ENCODE measurements around the gene UQCRH. TPM values are rescaled to one million over a fixed set of nuclear protein-coding genes. Genes with fewer than 3 reads are reported as not detected.
A peak's percentile ranks its signal among the peaks of the same experiment; 100 is the strongest.
"Not testable (repeated sequence)": the region's sequence is repeated elsewhere in the genome, so short reads cannot be mapped to it uniquely, and the experiment has no call there.

UQCRH gene
- polyA plus RNA-seq, 1 donor = 357 TPM

DNA sequence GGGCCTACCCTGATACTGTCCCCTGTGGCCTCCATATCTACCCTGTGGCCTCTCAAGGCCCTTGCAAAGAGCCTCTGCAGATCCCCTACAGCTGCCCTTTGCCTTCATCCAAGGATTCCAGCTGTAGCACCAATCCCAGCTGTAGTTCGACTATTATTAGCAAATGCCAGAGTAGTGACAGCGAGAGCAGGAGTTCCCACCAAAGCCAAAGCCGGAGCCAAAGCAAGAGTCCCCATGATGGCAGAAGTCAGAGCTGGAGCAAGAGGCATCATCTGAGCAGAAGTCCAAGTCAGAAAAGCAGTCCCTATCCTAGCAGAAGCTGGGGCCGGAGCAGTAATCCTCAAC is 39.8 kb downstream of the UQCRH start:
- no CpG with 5 or more reads among the region's 4 CpGs for WGBS (ENCODE audit: insufficient coverage, low lambda C conversion rate)
- Histone ChIP-seq H3K4me1 (ENCODE audit: control insufficient read depth, insufficient read depth, low read length) (peaks cover 34% of the 10 kb centered on the region), H3K9me3 (ENCODE audit: control insufficient read depth, low read depth, low read length) (no peaks in the 10 kb centered on the region), H3K36me3 (ENCODE audit: control insufficient read depth, insufficient read depth, low read length) (peaks cover 25% of the 10 kb centered on the region), H3K27me3 (ENCODE audit: control insufficient read depth, insufficient read depth, low read length) (no peaks in the 10 kb centered on the region), H3K27ac (ENCODE audit: low read length) (peak overlapping the region; percentile 16), H3K4me3 (ENCODE audit: low read length) (no peak overlapping the region)
- peak; percentile 15 to 66 for DNase-seq

GRCh38 chr1:46343705-46344104 is 40.2 kb downstream of the UQCRH start:
- 73% methylated on average over 3 of the region's 4 CpGs for WGBS (ENCODE audit: insufficient coverage, low lambda C conversion rate)
- peaks cover 34% of the 10 kb centered on the region for H3K4me1 ChIP-seq (ENCODE audit: control insufficient read depth, insufficient read depth, low read length)
- H3K36me3 ChIP-seq (ENCODE audit: control insufficient read depth, insufficient read depth, low read length) = peaks cover 25% of the 10 kb centered on the region
- H3K9me3 ChIP-seq (ENCODE audit: control insufficient read depth, low read depth, low read length) = no peaks in the 10 kb centered on the region
- no peaks in the 10 kb centered on the region for H3K27me3 ChIP-seq (ENCODE audit: control insufficient read depth, insufficient read depth, low read length)
- DNase-seq = no peak
- H3K27ac ChIP-seq (ENCODE audit: low read length) = peak overlapping the region; percentile 16
- H3K4me3 ChIP-seq (ENCODE audit: low read length) = no peak overlapping the region

DNA sequence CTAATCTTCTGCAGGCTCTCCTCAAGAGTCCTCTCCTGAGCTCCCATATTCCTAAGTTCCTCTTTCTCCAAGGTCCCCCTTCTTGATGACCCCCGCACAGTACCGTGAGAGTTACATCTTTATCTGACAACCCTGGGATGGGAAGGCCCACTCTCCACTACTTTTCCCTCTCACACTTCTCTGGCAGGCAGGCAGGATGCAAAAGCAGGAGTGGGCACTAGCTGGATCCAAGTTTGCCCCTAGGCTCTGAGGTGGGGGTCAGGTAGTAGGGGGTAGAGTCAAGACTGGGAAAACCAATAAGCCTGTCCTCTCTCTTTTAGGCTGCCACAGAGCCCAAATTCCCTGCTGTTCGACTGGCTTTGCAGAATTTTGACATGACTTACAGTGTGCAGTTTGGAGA is 41.0 kb downstream of the UQCRH start:
- peaks cover 34% of the 10 kb centered on the region for H3K4me1 ChIP-seq (ENCODE audit: control insufficient read depth, insufficient read depth, low read length)
- no peak overlapping the region for H3K27ac ChIP-seq (ENCODE audit: low read length)
- H3K4me3 ChIP-seq (ENCODE audit: low read length) = no peak overlapping the region
- DNase-seq = no peak
- no CpG with 5 or more reads among the region's 3 CpGs for WGBS (ENCODE audit: insufficient coverage, low lambda C conversion rate)
- no peaks in the 10 kb centered on the region for H3K9me3 ChIP-seq (ENCODE audit: control insufficient read depth, low read depth, low read length)
- peaks cover 29% of the 10 kb centered on the region for H3K36me3 ChIP-seq (ENCODE audit: control insufficient read depth, insufficient read depth, low read length)
- H3K27me3 ChIP-seq (ENCODE audit: control insufficient read depth, insufficient read depth, low read length) = no peaks in the 10 kb centered on the region

DNA sequence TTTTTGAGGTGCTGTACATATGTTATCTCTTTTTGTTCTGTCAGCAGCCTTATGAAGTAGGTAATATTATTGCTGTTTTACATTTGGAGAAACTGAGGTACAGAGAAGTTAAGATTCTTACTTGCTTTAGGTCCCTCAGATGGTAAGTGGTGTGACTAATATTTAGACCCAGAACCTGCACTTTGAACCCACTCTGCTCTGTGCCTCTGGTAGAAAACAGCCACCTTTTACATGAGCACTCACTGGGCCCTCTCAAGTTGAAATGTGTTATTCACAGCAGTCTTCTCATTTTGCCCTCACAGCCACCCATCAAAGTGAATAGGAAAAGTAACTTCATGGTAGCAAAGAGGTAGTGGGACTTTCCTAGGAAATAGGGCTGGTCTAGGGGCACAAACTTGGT is 41.8 kb downstream of the UQCRH start:
- Histone ChIP-seq H3K27ac (ENCODE audit: low read length) (no peak overlapping the region), H3K36me3 (ENCODE audit: control insufficient read depth, insufficient read depth, low read length) (peaks cover 37% of the 10 kb centered on the region), H3K4me1 (ENCODE audit: control insufficient read depth, insufficient read depth, low read length) (peaks cover 31% of the 10 kb centered on the region), H3K27me3 (ENCODE audit: control insufficient read depth, insufficient read depth, low read length) (no peaks in the 10 kb centered on the region), H3K9me3 (ENCODE audit: control insufficient read depth, low read depth, low read length) (no peaks in the 10 kb centered on the region), H3K4me3 (ENCODE audit: low read length) (no peak overlapping the region)
- DNase-seq = peak; percentile 18 to 33

DNA sequence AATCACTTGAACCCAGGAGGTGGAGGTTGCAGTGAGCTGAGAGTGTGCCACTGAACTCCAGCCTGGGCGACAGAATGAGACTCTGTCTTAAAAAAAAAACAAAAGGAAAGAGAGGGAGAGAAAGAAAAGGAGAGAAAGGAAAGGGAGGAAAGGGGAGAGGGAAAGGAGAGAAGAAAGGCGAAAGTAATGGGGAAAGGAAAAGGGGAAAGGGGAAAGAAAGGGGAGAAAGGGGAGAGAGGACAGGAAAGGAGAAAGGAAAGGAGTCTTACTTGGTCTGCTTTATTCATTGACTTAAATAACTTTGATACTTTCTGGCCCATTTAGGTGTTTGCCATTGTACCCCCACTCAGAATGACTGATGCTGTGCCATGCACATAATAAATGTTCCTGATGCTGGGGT is 48.9 kb downstream of the UQCRH start:
- H3K36me3 ChIP-seq (ENCODE audit: control insufficient read depth, insufficient read depth, low read length) = peaks cover 55% of the 10 kb centered on the region
- DNase-seq = no peak

DNA sequence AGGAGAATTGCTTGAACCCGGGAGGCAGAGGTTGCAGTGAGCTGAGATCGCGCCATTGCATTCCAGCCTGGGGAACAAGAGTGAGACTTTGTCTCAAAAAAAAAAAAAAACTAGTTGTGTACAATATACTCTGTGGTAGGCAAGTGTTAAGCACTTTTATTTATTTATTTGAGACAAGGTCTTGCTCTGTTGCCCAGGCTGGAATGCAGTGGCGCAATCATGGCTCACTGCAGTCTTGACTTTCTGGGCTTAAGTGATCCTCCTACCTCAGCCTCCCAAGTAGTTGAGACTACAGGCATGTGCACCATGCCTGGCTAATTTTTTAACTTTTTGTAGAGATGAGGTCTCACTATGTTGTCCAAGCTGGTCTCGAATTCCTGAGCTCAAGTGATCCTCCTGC is 52.4 kb downstream of the UQCRH start:
- peaks cover 56% of the 10 kb centered on the region for H3K36me3 ChIP-seq (ENCODE audit: control insufficient read depth, insufficient read depth, low read length)
- not testable (repeated sequence) for H3K4me3 ChIP-seq (ENCODE audit: low read length); H3K9me3 ChIP-seq (ENCODE audit: control insufficient read depth, low read depth, low read length); H3K27ac ChIP-seq (ENCODE audit: low read length); H3K4me1 ChIP-seq (ENCODE audit: control insufficient read depth, insufficient read depth, low read length); H3K27me3 ChIP-seq (ENCODE audit: control insufficient read depth, insufficient read depth, low read length); DNase-seq
- WGBS (ENCODE audit: insufficient coverage, low lambda C conversion rate) = no CpG with 5 or more reads among the region's 5 CpGs

More for the DNA sequence above, 48.9 kb downstream of the UQCRH start:
- Histone ChIP-seq H3K27ac (ENCODE audit: low read length) (no peak overlapping the region), H3K4me3 (ENCODE audit: low read length) (no peak overlapping the region), H3K27me3 (ENCODE audit: control insufficient read depth, insufficient read depth, low read length) (no peaks in the 10 kb centered on the region), H3K4me1 (ENCODE audit: control insufficient read depth, insufficient read depth, low read length) (no peaks in the 10 kb centered on the region), H3K9me3 (ENCODE audit: control insufficient read depth, low read depth, low read length) (no peaks in the 10 kb centered on the region)
- 100% methylated on average over 2 of the region's 2 CpGs for WGBS (ENCODE audit: insufficient coverage, low lambda C conversion rate)

DNA sequence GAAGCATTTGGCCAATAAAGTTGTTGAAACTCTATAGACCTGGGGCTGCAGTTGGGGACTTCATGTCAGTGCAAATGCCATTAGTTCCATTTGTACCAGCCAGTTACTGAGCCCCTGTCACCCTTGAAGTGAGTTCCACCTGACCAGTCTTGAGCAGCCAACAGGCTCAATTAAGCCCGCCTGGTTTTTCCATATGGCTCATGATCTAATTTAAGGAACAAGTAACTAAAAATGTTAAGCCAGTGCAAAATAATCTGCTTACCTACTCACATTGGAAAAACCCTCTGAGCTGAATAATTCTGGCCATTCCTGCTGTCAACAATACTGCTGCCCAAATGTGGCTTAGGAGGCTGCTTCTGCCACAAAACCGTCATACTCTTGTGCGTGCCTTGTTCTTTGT is 58.7 kb downstream of the UQCRH start:
- no peaks in the 10 kb centered on the region for H3K27me3 ChIP-seq (ENCODE audit: control insufficient read depth, insufficient read depth, low read length)
- no peak overlapping the region for H3K4me3 ChIP-seq (ENCODE audit: low read length)
- WGBS (ENCODE audit: insufficient coverage, low lambda C conversion rate) = no CpG with 5 or more reads among the region's 3 CpGs
- H3K36me3 ChIP-seq (ENCODE audit: control insufficient read depth, insufficient read depth, low read length) = peaks cover 49% of the 10 kb centered on the region
- no peak overlapping the region for H3K27ac ChIP-seq (ENCODE audit: low read length)
- no peaks in the 10 kb centered on the region for H3K4me1 ChIP-seq (ENCODE audit: control insufficient read depth, insufficient read depth, low read length)
- DNase-seq = no peak
- no peaks in the 10 kb centered on the region for H3K9me3 ChIP-seq (ENCODE audit: control insufficient read depth, low read depth, low read length)

DNA sequence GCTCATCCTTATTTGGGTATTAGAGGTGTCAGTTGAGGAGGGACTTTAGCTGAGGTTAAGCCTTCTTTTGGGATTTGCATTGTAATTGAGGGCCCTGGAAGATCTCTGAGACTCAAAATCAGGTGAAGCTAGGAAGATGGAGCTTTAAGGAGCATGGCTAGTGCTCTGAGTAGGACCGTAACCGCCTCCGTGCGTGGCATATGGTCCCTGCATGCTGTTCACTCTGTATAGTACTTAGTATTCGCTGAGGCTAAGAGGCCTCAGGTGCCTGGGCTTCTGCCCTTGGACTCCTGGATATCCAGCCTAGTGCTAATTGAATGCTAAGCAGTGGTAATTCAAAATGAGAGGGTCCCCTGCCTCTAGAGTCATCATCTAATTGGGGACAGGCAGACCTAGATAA is 59.6 kb downstream of the UQCRH start:
- no CpG with 5 or more reads among the region's 5 CpGs for WGBS (ENCODE audit: insufficient coverage, low lambda C conversion rate)
- no peak overlapping the region for H3K4me3 ChIP-seq (ENCODE audit: low read length)
- no peaks in the 10 kb centered on the region for H3K9me3 ChIP-seq (ENCODE audit: control insufficient read depth, low read depth, low read length)
- DNase-seq = no peak
- H3K27me3 ChIP-seq (ENCODE audit: control insufficient read depth, insufficient read depth, low read length) = no peaks in the 10 kb centered on the region
- H3K36me3 ChIP-seq (ENCODE audit: control insufficient read depth, insufficient read depth, low read length) = peaks cover 49% of the 10 kb centered on the region
- no peak overlapping the region for H3K27ac ChIP-seq (ENCODE audit: low read length)
- H3K4me1 ChIP-seq (ENCODE audit: control insufficient read depth, insufficient read depth, low read length) = no peaks in the 10 kb centered on the region

DNA sequence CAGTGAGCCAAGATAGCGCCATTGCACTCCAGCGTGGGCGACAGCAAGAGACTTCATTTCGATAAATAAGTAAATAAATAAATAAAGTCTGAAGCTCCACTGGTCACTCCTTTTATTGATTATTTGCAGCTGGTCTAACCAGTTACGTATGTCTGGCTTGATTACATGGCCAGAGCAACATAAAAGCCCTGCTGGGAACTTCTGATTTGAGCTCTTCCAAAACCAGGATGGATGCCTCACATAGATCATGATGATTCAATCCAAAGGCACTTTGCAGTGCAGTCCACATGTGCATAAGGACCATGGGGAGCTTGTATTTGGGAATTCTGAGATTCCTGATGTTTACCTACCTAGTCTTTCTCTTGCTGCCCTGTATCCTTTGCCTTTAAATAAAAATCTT is 61.1 kb downstream of the UQCRH start:
- 50% methylated on average over 1 of the region's 5 CpGs for WGBS (ENCODE audit: insufficient coverage, low lambda C conversion rate)
- H3K4me1 ChIP-seq (ENCODE audit: control insufficient read depth, insufficient read depth, low read length) = no peaks in the 10 kb centered on the region
- DNase-seq = no peak
- H3K4me3 ChIP-seq (ENCODE audit: low read length) = no peak overlapping the region
- H3K27me3 ChIP-seq (ENCODE audit: control insufficient read depth, insufficient read depth, low read length) = no peaks in the 10 kb centered on the region
- peaks cover 50% of the 10 kb centered on the region for H3K36me3 ChIP-seq (ENCODE audit: control insufficient read depth, insufficient read depth, low read length)
- H3K9me3 ChIP-seq (ENCODE audit: control insufficient read depth, low read depth, low read length) = no peaks in the 10 kb centered on the region
- no peak overlapping the region for H3K27ac ChIP-seq (ENCODE audit: low read length)

GRCh38 chr1:46365796-46366195 is 62.3 kb downstream of the UQCRH start:
- H3K27ac ChIP-seq (ENCODE audit: low read length); DNase-seq; H3K27me3 ChIP-seq (ENCODE audit: control insufficient read depth, insufficient read depth, low read length); H3K9me3 ChIP-seq (ENCODE audit: control insufficient read depth, low read depth, low read length); H3K4me1 ChIP-seq (ENCODE audit: control insufficient read depth, insufficient read depth, low read length); H3K4me3 ChIP-seq (ENCODE audit: low read length): not testable (repeated sequence)
- WGBS (ENCODE audit: insufficient coverage, low lambda C conversion rate) = 89% methylated on average over 1 of the region's 8 CpGs
- H3K36me3 ChIP-seq (ENCODE audit: control insufficient read depth, insufficient read depth, low read length) = peaks cover 41% of the 10 kb centered on the region
